ENCODE data around the gene SMURF1.
A peak's percentile ranks its signal among the peaks of the same experiment; 100 is the strongest.
"Not testable (repeated sequence)": the region's sequence is repeated elsewhere in the genome, so short reads cannot be mapped to it uniquely, and the experiment has no call there.

The SMURF1 gene

GRCh38 chr7:99143853-99144672 is at the start of gene SMURF1:
SMURF1 (minus strand) TSS chr7:99144108; CDS start chr7:99143780, 328 bp downstream.
- DNase-seq = peak; percentile 31

GRCh38 chr7:99191869-99192596 is 48.1 kb upstream of the SMURF1 start:
- no peak for DNase-seq

DNA sequence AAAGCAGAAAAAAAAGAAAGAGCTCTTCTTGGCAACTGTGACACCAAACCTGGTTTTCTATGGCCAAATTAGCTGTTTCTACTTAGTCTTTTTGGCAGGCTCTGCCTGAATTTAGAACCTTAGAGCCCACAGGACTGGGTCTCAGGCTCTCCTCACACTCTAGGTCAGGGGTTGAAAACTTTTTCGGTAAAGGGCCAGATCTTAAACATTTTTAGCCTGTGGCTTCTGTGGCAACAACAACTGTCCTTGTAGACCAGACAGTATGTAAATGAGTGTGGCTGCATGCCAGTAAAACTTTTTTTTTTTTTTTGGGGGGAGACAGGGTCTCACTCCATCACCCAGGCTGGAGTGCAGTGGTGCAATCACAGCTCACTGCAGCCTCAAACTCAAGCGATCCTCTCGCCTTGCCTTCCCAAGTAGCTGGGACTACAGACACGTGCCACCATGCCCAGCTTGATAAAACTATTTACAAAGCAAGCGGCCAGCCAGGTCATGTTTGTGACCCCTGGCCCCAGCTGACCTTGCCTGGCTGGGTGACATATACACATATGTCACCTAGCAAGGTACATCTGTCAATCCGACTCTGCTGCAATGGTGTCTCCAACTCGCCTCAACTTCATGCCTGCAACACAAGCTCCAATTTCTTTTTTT is 46.6 kb upstream of the SMURF1 start:
- DNase-seq = no peak

DNA sequence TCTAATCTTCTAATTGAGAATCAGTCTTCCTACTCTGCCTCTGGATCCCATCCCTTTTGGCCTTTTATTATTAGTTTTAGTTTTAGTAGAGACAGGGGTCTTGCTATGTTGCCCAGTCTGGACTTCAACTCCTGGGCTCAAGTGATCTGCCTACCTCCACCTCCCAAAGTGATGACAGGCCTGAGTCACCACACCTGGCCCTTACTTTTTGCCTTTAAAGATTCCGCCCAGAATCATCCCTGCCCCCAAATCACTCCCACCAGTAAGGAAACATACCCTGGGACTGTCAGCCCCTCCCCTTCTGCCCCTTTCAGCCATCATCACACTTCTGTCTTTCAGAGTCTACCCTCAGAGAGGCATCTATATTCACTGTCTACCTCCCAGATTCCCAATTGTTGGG is 45.3 kb upstream of the SMURF1 start:
- DNase-seq = no peak

- DNase-seq = no peak
Measured at GRCh38 chr7:99188221-99188620, 44.3 kb upstream of the SMURF1 start.

- DNase-seq = no peak
Measured at GRCh38 chr7:99184532-99185218, 40.8 kb upstream of the SMURF1 start.

- no peak for DNase-seq
Measured at GRCh38 chr7:99180067-99180650, 36.3 kb upstream of the SMURF1 start.

GRCh38 chr7:99177165-99177564 is 33.3 kb upstream of the SMURF1 start:
- no peak for DNase-seq

- no peak for DNase-seq
Measured at GRCh38 chr7:99173787-99174186, 29.9 kb upstream of the SMURF1 start.

GRCh38 chr7:99171731-99172130 is 27.8 kb upstream of the SMURF1 start:
- DNase-seq = no peak

- no peak for DNase-seq
Measured at GRCh38 chr7:99170730-99171074, 26.8 kb upstream of the SMURF1 start.

DNA sequence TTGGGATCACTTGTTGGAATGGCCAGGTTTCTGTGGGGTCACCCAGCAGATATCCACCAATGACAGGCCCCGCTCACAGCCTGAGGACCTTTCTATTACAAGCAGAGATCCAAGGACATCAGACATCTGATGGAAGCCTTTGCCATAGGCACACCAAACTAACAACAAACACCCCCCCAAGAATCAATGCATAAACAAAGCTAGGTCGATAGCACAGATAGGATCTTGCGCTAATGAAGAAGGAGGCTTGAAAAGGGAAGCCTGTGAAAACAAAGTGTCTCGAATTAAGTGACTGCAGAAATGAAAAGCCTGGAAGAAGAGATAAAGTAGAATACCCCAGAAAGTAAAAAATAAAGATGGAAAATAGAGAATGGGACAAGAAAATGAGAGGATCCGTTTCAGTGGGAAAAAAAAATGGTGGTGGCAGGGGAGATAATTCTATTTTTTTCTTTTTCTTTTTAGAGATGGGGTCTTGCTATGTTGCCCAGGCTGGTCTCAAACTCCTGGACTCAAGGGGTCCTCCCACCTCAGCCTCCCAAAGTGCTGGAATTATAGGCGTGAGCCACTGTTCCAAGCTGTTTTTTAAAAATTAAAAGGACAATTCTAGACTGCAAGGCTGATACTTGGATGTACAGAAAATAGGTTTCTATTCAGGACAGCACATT is 26.3 kb upstream of the SMURF1 start:
- DNase-seq = no peak

- DNase-seq = no peak
Measured at GRCh38 chr7:99167072-99167471, 23.2 kb upstream of the SMURF1 start.

DNA sequence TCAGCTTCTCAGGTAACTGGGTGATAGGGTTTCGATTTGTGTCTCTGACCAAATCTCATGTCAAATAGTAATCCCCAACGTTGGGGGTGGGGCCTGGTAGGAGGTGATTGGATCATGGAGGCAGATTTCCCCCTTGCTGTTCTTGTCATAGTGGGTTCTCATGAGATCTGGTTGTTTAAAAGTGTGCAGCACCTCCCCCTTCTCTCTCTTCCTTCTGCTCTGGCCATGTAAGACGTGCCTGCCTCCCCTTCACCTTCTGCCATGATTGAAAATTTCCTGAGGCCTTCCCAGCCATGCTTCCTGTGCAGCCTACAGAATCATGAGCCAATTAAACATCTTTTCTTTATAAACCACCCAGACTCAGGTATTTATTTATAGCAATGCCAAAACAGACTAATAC is 21.9 kb upstream of the SMURF1 start:
- DNase-seq = no peak

- not testable (repeated sequence) for DNase-seq
Measured at GRCh38 chr7:99163669-99164068, 19.8 kb upstream of the SMURF1 start.

DNA sequence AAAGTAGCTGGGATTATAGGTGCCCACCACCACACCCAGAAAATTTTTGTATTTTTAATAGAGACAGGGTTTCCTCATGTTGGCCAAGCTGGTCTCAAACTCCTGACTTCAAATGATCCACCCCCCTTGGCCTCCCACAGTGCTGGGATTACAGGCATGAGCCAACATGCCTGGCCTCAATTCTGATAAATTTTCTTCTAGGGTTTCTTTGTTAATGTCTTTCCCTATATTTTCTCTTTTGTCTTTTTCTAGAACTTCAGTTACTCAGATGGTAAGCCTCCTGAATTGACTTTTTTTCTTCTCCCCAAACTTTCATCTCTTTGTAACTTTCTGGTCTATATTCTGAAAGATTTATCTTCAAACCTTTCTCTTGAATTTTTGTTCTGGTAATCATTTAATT is 12.7 kb upstream of the SMURF1 start:
- no peak for DNase-seq

DNA sequence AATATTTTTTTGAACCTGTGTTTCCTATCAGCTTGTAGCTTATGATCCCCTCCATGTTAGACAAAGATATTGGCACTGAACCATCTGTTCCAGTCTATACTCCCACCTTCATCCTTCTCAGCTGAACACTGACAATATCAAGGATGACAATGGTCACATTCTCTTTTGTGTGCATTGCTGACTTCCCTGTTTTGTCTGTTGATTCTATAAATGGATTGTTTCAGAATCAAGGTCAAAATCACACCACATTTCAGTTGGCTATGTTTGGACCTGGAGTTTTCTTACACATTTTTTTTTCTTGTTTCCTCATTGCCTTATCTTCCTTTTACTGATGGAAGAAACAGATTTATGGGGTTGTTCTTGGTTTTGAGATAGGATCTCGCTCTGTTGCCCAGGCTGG is 11.3 kb upstream of the SMURF1 start:
- DNase-seq = no peak

- DNase-seq = no peak
Measured at GRCh38 chr7:99146979-99147378, 3.1 kb upstream of the SMURF1 start.

DNA sequence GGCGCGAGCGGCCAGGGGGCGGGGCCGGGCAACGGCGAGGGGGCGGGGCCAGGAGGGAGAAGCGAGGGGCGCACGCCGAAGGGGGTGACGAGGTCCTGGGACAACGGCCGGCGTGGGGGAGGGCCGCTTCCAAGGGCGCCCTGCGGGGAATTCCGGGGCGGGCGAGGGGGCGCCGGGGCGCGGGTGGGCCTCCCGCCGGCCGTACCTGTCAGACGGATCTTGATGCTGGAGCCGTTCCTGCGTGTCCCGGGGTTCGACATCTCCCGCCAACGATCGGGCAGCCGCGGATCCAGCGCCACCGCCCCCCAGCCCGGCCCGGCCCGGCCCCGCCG is 421 bp downstream of the SMURF1 start:
- DNase-seq = no peak

DNA sequence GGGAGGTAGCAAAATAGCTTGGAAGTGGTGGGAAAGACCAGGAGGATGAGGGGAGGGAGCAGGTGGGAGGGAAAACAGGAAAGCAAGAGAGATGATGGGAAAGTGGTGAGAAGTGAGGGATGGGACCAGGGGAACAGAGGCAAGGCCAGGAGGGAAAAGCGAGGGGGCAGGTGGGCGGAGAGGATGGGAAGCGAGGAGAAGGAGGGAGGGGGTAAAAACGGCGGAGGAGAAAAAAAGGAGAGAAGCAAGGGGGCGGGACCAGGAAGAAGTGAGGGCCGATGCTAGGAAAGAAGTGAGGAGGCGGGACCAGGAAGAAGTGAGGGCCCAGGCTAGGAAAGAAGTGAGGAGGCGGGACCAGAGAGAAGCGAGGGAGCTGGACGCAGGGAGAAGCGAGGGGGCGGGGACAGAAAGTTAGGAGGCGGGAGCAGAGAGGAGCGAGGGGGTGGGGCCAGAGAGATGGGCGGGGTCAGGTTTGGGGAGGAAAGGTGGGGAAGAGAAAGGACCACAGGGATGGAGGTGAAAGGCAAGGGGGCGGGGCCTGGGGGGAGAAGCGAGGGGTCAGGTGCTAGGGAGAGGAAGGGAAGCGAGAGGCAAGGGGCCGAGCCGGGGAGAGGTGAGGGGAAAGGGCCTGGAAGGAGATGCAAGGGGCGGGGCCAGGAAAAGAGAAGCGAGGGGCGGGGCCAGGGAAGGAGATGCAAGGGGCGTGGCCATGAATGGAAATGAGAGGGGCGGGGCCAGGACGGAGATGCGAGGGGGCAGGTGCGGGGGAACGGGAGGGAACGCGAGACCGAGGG is 984 bp downstream of the SMURF1 start:
- DNase-seq = peak; percentile 86

- no peak for DNase-seq
Measured at GRCh38 chr7:99141841-99142726, 1.8 kb downstream of the SMURF1 start.

All from NCI-H1048 (cell line).